Activated naive CD4-positive, alpha-beta T cell (primary cell): ENCODE data around the gene USP46.

Source experiments
- DNase-seq, 4 experiments: peaks; one replicate each; lab custom pipeline; 2025; lab: John Stamatoyannopoulos, UW

Gene USP46

GRCh38 chr4:52572936-52573485 is 86.1 kb downstream of the USP46 start:
- no peak for DNase-seq

GRCh38 chr4:52568351-52568750 is 90.8 kb downstream of the USP46 start:
- DNase-seq = no peak

- no peak for DNase-seq
These were observed 92.7 kb downstream of the USP46 start for GRCh38 chr4:52566136-52567031.

GRCh38 chr4:52560844-52561280 is 98.2 kb downstream of the USP46 start:
- no peak for DNase-seq

- no peak for DNase-seq
These were observed 103.8 kb downstream of the USP46 start for GRCh38 chr4:52555356-52555716.

- DNase-seq = no peak
These were observed 104.3 kb downstream of the USP46 start for GRCh38 chr4:52554612-52555355.

- no peak for DNase-seq
These were observed 106.3 kb downstream of the USP46 start for GRCh38 chr4:52552778-52553177.

- DNase-seq = no peak
These were observed 107.6 kb downstream of the USP46 start for GRCh38 chr4:52551487-52551886.

- no peak for DNase-seq
These were observed 108.9 kb downstream of the USP46 start for GRCh38 chr4:52550186-52550585.

GRCh38 chr4:52548818-52549570 is 110.1 kb downstream of the USP46 start:
- DNase-seq = no peak

- DNase-seq = no peak
These were observed 112.7 kb downstream of the USP46 start for GRCh38 chr4:52546449-52546848.

- peak; percentile 1 to 13 (median 6) for DNase-seq
These were observed 113.7 kb downstream of the USP46 start for GRCh38 chr4:52545099-52546069.
